HepG2 (cell line): ENCODE measurements around the gene SNUPN. TPM values are rescaled to one million over a fixed set of nuclear protein-coding genes. Genes with fewer than 3 reads are reported as not detected.

Source experiments
- ATAC-seq: fragments of 200-7000 bp; cut with Tn5 transposase; 3 replicates; pipeline ENCODE4 v1.9.1; 2020; ENCODE audit warnings: mild to moderate bottlenecking, moderate library complexity
- BruUV-seq: library from RNA; stranded (reverse); fragments of 400-500 nt; replicated peaks from 2 replicates; lab custom pipeline; 2021; lab: Mats Ljungman, UMichigan
- CTCF ChIA-PET: fragments of 300-600 bp; formaldehyde crosslinking; extraction: SDS; loops from one replicate; lab custom pipeline; 2021; ENCODE audit warnings: low total read pairs, inconsistent platforms, low intra/inter-chr PET ratio; lab: Yijun Ruan, JAX
- POLR2A ChIA-PET: fragments of 350-600 bp; sonication (Branson Sonifier 250); formaldehyde crosslinking; loops from one replicate; lab custom pipeline; 2020; ENCODE audit warnings: antibody characterized with exemption, inconsistent platforms; lab: Yijun Ruan, JAX
- DNase-seq: peaks from one replicate; pipeline ENCODE4 v3.0.0-alpha.2; 2015; ENCODE audit warnings: low spot score
- FAIRE-seq: peaks from 3 replicates; lab custom pipeline; 2011; peaks lifted over from hg19 to GRCh38; lab: Jason Lieb, UNC
- H2AFZ ChIP-seq: one replicate; pipeline ENCODE4 v1.6.1; 2011; ENCODE audit warnings: low read length, inconsistent platforms
- H3K27ac ChIP-seq: fragments of 300-600 bp; 3 replicates; pipeline ENCODE4 v1.8.0; 2011; ENCODE audit warnings: mixed run types, mild to moderate bottlenecking, mixed read lengths, low read length, inconsistent platforms; ENCODE audit not compliant: insufficient read depth; ENCODE audit errors: extremely low read length
- H3K27me3 ChIP-seq, 2 experiments: fragments of 200-600 bp in 1 of 2; 2 replicates in 1 of 2; 3 replicates in 1 of 2; pipeline versions ENCODE4 v1.6.0 to v1.8.0; 2011; ENCODE audit warnings: low read length in 2 of 2, mild to moderate bottlenecking in 2 of 2, moderate library complexity in 2 of 2, inconsistent platforms in 1 of 2; ENCODE audit not compliant: insufficient read depth in 2 of 2, control insufficient read depth in 1 of 2
- H3K36me3 ChIP-seq, 2 experiments: fragments of 200-600 bp in 1 of 2; replicated peaks in 1 of 2; 2 replicates in 1 of 2; 3 replicates in 1 of 2; pipeline versions ENCODE4 v1.5.1 to v1.8.0; 2011; ENCODE audit warnings: low read length in 2 of 2, inconsistent platforms in 1 of 2; ENCODE audit not compliant: insufficient read depth in 2 of 2, control insufficient read depth in 1 of 2
- H3K4me1 ChIP-seq: 2 replicates; pipeline ENCODE4 v1.5.1; 2012; ENCODE audit warnings: low read length, inconsistent platforms; ENCODE audit not compliant: insufficient read depth
- H3K4me2 ChIP-seq: 2 replicates; pipeline ENCODE4 v1.6.0; 2011; ENCODE audit warnings: low read depth, low read length, inconsistent platforms
- H3K4me3 ChIP-seq, 3 experiments: fragments of 200-600 bp in 1 of 3; sonication (generic), shearing (Covaris generic) in 1 of 3; replicated peaks in 1 of 3; 2 replicates each; pipeline ENCODE4 v1.5.1; 2011 to 2016; ENCODE audit warnings: low read length in 3 of 3, inconsistent platforms in 2 of 3, low read depth in 2 of 3, mild to moderate bottlenecking in 2 of 3, control low read depth in 1 of 3, mixed read lengths in 1 of 3; ENCODE audit not compliant: insufficient read depth in 1 of 3
- H3K79me2 ChIP-seq: one replicate; pipeline ENCODE4 v1.6.1; 2011; ENCODE audit warnings: low read length, inconsistent platforms; ENCODE audit not compliant: insufficient read depth
- H3K9ac ChIP-seq: 2 replicates; pipeline ENCODE4 v1.6.0; 2011; ENCODE audit warnings: mild to moderate bottlenecking, low read depth, low read length, inconsistent platforms; ENCODE audit not compliant: insufficient read depth
- H3K9me3 ChIP-seq: 2 replicates; pipeline ENCODE4 v1.5.1; 2012; ENCODE audit warnings: mild to moderate bottlenecking, low read length
- H4K20me1 ChIP-seq: 2 replicates; pipeline ENCODE4 v1.6.0; 2011; ENCODE audit warnings: inconsistent platforms, mild to moderate bottlenecking, low read length, moderate library complexity; ENCODE audit not compliant: insufficient read depth
- LBX2 ChIP-seq: sonication (generic); formaldehyde crosslinking; IDR thresholded peaks from 2 replicates; pipeline ENCODE4 v1.5.0; 2020; ENCODE audit warnings: missing genetic modification reagents, mild to moderate bottlenecking, borderline replicate concordance
- MAFF ChIP-seq: IDR thresholded peaks from 2 replicates; pipeline ENCODE4 v1.6.1; 2011; ENCODE audit warnings: low read depth, low read length, improper control_type of control experiment
- PAX8 ChIP-seq: sonication (generic); formaldehyde crosslinking; IDR thresholded peaks from 2 replicates; pipeline ENCODE4 v1.8.0; 2022; ENCODE audit warnings: mild to moderate bottlenecking, missing genetic modification reagents, borderline replicate concordance
- PITX1 ChIP-seq: sonication (generic); formaldehyde crosslinking; IDR thresholded peaks from 2 replicates; pipeline ENCODE4 v1.5.1; 2020; ENCODE audit warnings: mild to moderate bottlenecking, missing genetic modification reagents
- TERF1 ChIP-seq: sonication (generic); formaldehyde crosslinking; IDR thresholded peaks from 2 replicates; pipeline ENCODE4 v1.8.0; 2022; ENCODE audit warnings: mild to moderate bottlenecking, missing genetic modification reagents, moderate library complexity
- ZBTB43 ChIP-seq: sonication (generic); formaldehyde crosslinking; conservative IDR thresholded peaks from 2 replicates; pipeline ENCODE4 v1.4.0; 2020; ENCODE audit warnings: missing genetic modification reagents
- ZFP41 ChIP-seq: sonication (generic); formaldehyde crosslinking; IDR thresholded peaks from 2 replicates; pipeline ENCODE4 v1.4.0; 2020; ENCODE audit warnings: mild to moderate bottlenecking, missing genetic modification reagents, borderline replicate concordance
- ZNF207 ChIP-seq: fragments of 450-650 bp; IDR thresholded peaks from 2 replicates; pipeline ENCODE4 v1.6.1; 2016; ENCODE audit warnings: antibody characterized with exemption, borderline replicate concordance
- ZNF557 ChIP-seq: sonication (generic); formaldehyde crosslinking; IDR thresholded peaks from 2 replicates; pipeline ENCODE4 v1.4.0; 2020; ENCODE audit warnings: missing genetic modification reagents
- ZNF768 ChIP-seq: sonication (generic); formaldehyde crosslinking; IDR thresholded peaks from 2 replicates; pipeline ENCODE4 v1.4.0; 2020; ENCODE audit warnings: missing genetic modification reagents
- ZZZ3 ChIP-seq: sonication (generic); formaldehyde crosslinking; IDR thresholded peaks from 2 replicates; pipeline ENCODE4 v1.4.0; 2020; ENCODE audit warnings: missing genetic modification reagents, mild to moderate bottlenecking, borderline replicate concordance
- WGBS: methylation state at CpG from one replicate; pipeline ENCODE4 v1.1.6; 2017; ENCODE audit warnings: low lambda C conversion rate; 5-methylcytosine and 5-hydroxymethylcytosine counted together
- in situ Hi-C: cut with HindIII; loops from 2 replicates; pipeline ENCODE4 v1.10.0; 2017; ENCODE audit warnings: low pct_unique_long_range_greater_than_20kb; ENCODE audit not compliant: extremely low pct_ligation_motif_present
- intact Hi-C: fragments of 100-400 bp; cut with micrococcal nuclease; formaldehyde crosslinking; loops from one replicate; pipeline ENCODE4 v1.10.0; 2022; ENCODE audit not compliant: unreplicated experiment
- polyA plus RNA-seq, 8 experiments: library from polyadenylated mRNA; depleted of rRNA in 3 of 8; stranded (reverse) in 7 of 8; unstranded in 1 of 8; fragments of >200 nt; fragmentation: Illumina TruSeq in 4 of 8; extraction: Trizol in 4 of 8; gene quantifications; 2 replicates each; pipeline versions ENCODE4 v1.2.1 to v1.2.3, GENCODE V29; 2011 to 2016; ENCODE audit warnings: low read depth in 4 of 8, missing spikeins in 1 of 8, mixed read lengths in 1 of 8; ENCODE audit not compliant: insufficient read depth in 1 of 8
- total RNA-seq, 5 experiments: library from RNA; depleted of rRNA; stranded (reverse); fragments of >200 nt; fragmentation: Illumina TruSeq; extraction: Trizol; gene quantifications; 2 replicates each; pipeline ENCODE4 v1.2.3, GENCODE V29; 2016; ENCODE audit warnings: low read depth in 1 of 5
- TF ChIP-seq, protein P1 (sequence below): sonication (generic); formaldehyde crosslinking; IDR thresholded peaks from 2 replicates; pipeline ENCODE4 v1.4.0; 2020; ENCODE audit warnings: missing genetic modification reagents

SNUPN gene
- total and polyA plus RNA-seq, 2 of the 13 experiments (the other 11 are each of a cell fraction or from before 2014, with no cell fraction given), result 9.0 to 16.4 TPM

- Histone ChIP-seq H3K36me3 (peaks cover 6 to 25% of the 10 kb centered on the region in 2 experiments), H2AFZ (no peak overlapping the region), H4K20me1 (no peaks in the 10 kb centered on the region), H3K27me3 (no peaks in the 10 kb centered on the region; a peak in 1 of 5 replicates), H3K4me3 (no peak overlapping the region), H3K9me3 (no peaks in the 10 kb centered on the region), H3K4me1 (no peaks in the 10 kb centered on the region), H3K27ac (no peak overlapping the region), H3K79me2 (no peaks in the 10 kb centered on the region), H3K9ac (no peak overlapping the region), H3K4me2 (no peak overlapping the region)
- no TSS peak for BruUV-seq
- POLR2A ChIA-PET, result no interaction called here
- intact Hi-C loops (no loop called here), in situ Hi-C loops (no loop called here)
- whole genome bisulfite sequencing, result 93% methylated on average over 7 of the region's 7 CpGs
- no peak for ATAC-seq
- CTCF ChIA-PET, result no interaction called here
- DNase-seq, result no peak
- no peak for FAIRE-seq
- TF ChIP-seq ZFP41 (CRISPR knock-in tag), result no peak
- no peak for TF ChIP-seq ZNF207
- no peak for TF ChIP-seq ZNF557 (CRISPR knock-in tag)
- TF ChIP-seq, protein P1, sequence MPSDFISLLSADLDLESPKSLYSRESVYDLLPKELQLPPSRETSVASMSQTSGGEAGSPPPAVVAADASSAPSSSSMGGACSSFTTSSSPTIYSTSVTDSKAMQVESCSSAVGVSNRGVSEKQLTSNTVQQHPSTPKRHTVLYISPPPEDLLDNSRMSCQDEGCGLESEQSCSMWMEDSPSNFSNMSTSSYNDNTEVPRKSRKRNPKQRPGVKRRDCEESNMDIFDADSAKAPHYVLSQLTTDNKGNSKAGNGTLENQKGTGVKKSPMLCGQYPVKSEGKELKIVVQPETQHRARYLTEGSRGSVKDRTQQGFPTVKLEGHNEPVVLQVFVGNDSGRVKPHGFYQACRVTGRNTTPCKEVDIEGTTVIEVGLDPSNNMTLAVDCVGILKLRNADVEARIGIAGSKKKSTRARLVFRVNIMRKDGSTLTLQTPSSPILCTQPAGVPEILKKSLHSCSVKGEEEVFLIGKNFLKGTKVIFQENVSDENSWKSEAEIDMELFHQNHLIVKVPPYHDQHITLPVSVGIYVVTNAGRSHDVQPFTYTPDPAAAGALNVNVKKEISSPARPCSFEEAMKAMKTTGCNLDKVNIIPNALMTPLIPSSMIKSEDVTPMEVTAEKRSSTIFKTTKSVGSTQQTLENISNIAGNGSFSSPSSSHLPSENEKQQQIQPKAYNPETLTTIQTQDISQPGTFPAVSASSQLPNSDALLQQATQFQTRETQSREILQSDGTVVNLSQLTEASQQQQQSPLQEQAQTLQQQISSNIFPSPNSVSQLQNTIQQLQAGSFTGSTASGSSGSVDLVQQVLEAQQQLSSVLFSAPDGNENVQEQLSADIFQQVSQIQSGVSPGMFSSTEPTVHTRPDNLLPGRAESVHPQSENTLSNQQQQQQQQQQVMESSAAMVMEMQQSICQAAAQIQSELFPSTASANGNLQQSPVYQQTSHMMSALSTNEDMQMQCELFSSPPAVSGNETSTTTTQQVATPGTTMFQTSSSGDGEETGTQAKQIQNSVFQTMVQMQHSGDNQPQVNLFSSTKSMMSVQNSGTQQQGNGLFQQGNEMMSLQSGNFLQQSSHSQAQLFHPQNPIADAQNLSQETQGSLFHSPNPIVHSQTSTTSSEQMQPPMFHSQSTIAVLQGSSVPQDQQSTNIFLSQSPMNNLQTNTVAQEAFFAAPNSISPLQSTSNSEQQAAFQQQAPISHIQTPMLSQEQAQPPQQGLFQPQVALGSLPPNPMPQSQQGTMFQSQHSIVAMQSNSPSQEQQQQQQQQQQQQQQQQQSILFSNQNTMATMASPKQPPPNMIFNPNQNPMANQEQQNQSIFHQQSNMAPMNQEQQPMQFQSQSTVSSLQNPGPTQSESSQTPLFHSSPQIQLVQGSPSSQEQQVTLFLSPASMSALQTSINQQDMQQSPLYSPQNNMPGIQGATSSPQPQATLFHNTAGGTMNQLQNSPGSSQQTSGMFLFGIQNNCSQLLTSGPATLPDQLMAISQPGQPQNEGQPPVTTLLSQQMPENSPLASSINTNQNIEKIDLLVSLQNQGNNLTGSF, result no peak
- TF ChIP-seq PITX1 (CRISPR knock-in tag), result no peak
- no peak for TF ChIP-seq ZZZ3 (CRISPR knock-in tag)
- TF ChIP-seq MAFF, result no peak
- no peak for TF ChIP-seq ZBTB43 (CRISPR knock-in tag)
- no peak for TF ChIP-seq ZNF768 (CRISPR knock-in tag)
- TF ChIP-seq TERF1, result no peak
- no peak for TF ChIP-seq LBX2 (CRISPR knock-in tag)
- no peak for TF ChIP-seq PAX8 (CRISPR knock-in tag)
These were observed 4.6 kb downstream of the SNUPN start for GRCh38 chr15:75620841-75621391.
